Measurements from ENCODE around the gene PDE4A.

- no peak for TF ChIP-seq CTCF (IDR thresholded peaks at IDR 0.05; ENCODE audit: extremely low read depth in 1 of 2, insufficient read depth in 1 of 2, low read depth in 1 of 2, low read length in 2 of 2)
- TF ChIP-seq JUN (IDR thresholded peaks at IDR 0.05; ENCODE audit: borderline replicate concordance, insufficient read depth, insufficient read length, low read depth) = no peak
- no peak for TF ChIP-seq EZH2 (IDR thresholded peaks at IDR 0.05; ENCODE audit: borderline replicate concordance, low read depth, low read length, severe bottlenecking)
Measured at GRCh38 chr19:10453852-10454251, 33.5 kb downstream of the PDE4A start.

All from endothelial cell of umbilical vein (primary cell).